GM21786 (cell line): ENCODE data around the gene ASB5.

Source experiments
- ATAC-seq: cut with Tn5 transposase; IDR thresholded peaks from one replicate; pipeline ENCODE4 v1.9.1; 2021; ENCODE audit not compliant: unreplicated experiment

Gene ASB5

DNA sequence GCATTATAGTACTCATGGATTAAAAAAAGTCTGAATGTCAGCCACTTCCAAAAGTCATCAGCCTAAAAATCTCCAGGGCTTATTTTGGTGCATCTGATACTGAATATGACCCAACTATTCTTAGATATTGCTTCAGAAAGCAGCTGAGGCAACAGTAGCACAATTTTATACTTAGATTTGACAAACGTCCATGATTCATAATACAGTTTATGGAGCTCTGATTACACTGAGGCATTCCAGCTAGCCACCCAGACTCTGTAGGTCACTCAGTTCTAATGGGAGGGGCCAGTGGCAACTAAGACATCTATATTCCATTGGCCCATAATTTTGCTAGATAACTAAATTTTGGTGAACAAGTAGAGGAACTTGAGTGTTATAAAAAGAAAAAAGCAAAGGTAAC, 84.0 kb downstream of the ASB5 start:
- ATAC-seq = no peak
